GM19397 (cell line): ENCODE data around the gene CAPN5.

Experiments
- ATAC-seq: cut with Tn5 transposase; IDR thresholded peaks from one replicate; pipeline ENCODE4 v1.9.1; 2021; ENCODE audit warnings: mild to moderate bottlenecking, moderate library complexity; ENCODE audit not compliant: unreplicated experiment

The CAPN5 gene

GRCh38 chr11:77082838-77083565 is 16.2 kb downstream of the CAPN5 start:
- no peak for ATAC-seq

GRCh38 chr11:77083566-77084245 is 16.9 kb downstream of the CAPN5 start:
- ATAC-seq: no peak

GRCh38 chr11:77084581-77085191 is 17.9 kb downstream of the CAPN5 start:
- no peak for ATAC-seq

GRCh38 chr11:77085652-77086051 is 18.9 kb downstream of the CAPN5 start:
- ATAC-seq: no peak

- no peak for ATAC-seq
Observed at GRCh38 chr11:77086521-77087472, 20.0 kb downstream of the CAPN5 start.

GRCh38 chr11:77087723-77088225 is 21.0 kb downstream of the CAPN5 start:
- ATAC-seq: no peak

- ATAC-seq: no peak
Observed at GRCh38 chr11:77088236-77089003, 21.6 kb downstream of the CAPN5 start.

- no peak for ATAC-seq
Observed at GRCh38 chr11:77089004-77089545, 22.3 kb downstream of the CAPN5 start.

GRCh38 chr11:77090046-77090372 is 23.2 kb downstream of the CAPN5 start:
- ATAC-seq: no peak

GRCh38 chr11:77090373-77091111 is 23.8 kb downstream of the CAPN5 start:
- no peak for ATAC-seq

- ATAC-seq: peak; percentile 68
Observed at GRCh38 chr11:77091146-77091940, 24.6 kb downstream of the CAPN5 start.

GRCh38 chr11:77092382-77092781 is 25.6 kb downstream of the CAPN5 start:
- no peak for ATAC-seq

- ATAC-seq: no peak
Observed at GRCh38 chr11:77093056-77093891, 26.5 kb downstream of the CAPN5 start.

- ATAC-seq: no peak
Observed at GRCh38 chr11:77093987-77094840, 27.4 kb downstream of the CAPN5 start.

- ATAC-seq: no peak
Observed at GRCh38 chr11:77094841-77095365, 28.1 kb downstream of the CAPN5 start.
